ENCODE results near the gene MACROD2. TPM values are rescaled to one million over a fixed set of nuclear protein-coding genes. Genes with fewer than 3 reads are reported as not detected.

MACROD2 gene
- total RNA-seq, 4 donors from 2014 or later, result 10.0 to 24.0 (median 17.0) TPM

GRCh38 chr20:15445056-15445840 is 1449.9 kb downstream of the MACROD2 start:
- TF ChIP-seq POLR2A (IDR thresholded peaks at IDR 0.05) (no peak), CTCF (IDR thresholded peaks at IDR 0.05) (no peak)
- DNase-seq (ENCODE audit: low spot score in 2 of 2), result no peak
- 71 to 73% methylated on average over 5 of the region's 5 CpGs for WGBS, 2 donors
- no peak overlapping the region for H3K4me3 ChIP-seq (ENCODE audit: low read depth, poor library complexity, severe bottlenecking)
- intact Hi-C loops (cut with DNase I; ENCODE audit: low total_unique reads), result no loop called here

GRCh38 chr20:15446373-15446772 is 1451.1 kb downstream of the MACROD2 start:
- intact Hi-C loops (cut with DNase I; ENCODE audit: low total_unique reads), result no loop called here
- TF ChIP-seq CTCF (IDR thresholded peaks at IDR 0.05) (no peak), POLR2A (IDR thresholded peaks at IDR 0.05) (no peak)
- WGBS, 2 donors, result 40 to 55% methylated on average over 9 of the region's 9 CpGs

DNA sequence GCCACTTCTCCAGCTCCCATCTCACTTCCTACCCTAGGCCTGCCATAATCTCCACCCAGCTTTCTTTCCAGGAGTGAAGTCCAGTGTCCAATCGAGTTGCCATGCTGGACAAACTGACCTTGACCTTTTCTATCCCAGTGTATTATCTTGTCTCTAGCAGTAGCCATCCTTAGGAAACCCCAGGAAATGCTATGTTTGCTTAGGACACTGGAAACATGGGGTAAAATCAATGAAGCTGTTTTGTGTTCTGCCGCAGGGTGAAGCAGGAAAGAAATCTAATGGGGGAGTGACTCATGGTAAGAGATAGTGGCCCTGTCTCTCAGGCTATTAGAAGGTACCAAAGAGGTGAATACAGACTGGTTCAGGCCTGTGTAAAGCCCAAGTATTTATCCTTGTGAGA is 1452.2 kb downstream of the MACROD2 start:
- TF ChIP-seq CTCF (IDR thresholded peaks at IDR 0.05) (no peak), POLR2A (IDR thresholded peaks at IDR 0.05) (no peak)
- no peak for DNase-seq (ENCODE audit: low spot score in 2 of 2)
- WGBS, 2 donors, result 88 to 94% methylated on average over 2 of the region's 2 CpGs
- no peak overlapping the region for H3K4me3 ChIP-seq (ENCODE audit: low read depth, poor library complexity, severe bottlenecking)
- intact Hi-C loops (cut with DNase I; ENCODE audit: low total_unique reads), result no loop called here

More at GRCh38 chr20:15446373-15446772, 1451.1 kb downstream of the MACROD2 start:
- no peak overlapping the region for H3K4me3 ChIP-seq (ENCODE audit: low read depth, poor library complexity, severe bottlenecking)
- DNase-seq (ENCODE audit: low spot score in 2 of 2), result no peak

DNA sequence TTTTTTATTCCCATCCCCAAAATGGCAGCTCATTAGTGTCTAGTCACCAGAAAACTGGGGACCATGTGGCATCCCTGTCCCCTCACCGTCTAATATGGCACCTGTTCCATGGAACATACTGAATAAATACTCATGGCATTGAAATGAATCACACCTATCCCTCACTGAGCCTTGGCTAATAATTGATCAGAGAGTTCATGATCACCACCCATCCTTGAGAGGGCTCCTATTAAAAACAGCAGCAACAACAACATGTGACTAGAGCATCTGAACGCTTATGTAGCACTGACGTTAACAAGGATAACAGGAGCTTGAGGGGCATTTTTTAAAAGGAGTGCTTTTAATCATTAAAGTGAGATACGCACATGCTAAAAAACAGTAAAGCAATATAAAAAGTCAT is 1453.7 kb downstream of the MACROD2 start:
- WGBS, 2 donors, result 95 to 96% methylated on average over 4 of the region's 4 CpGs
- TF ChIP-seq POLR2A (IDR thresholded peaks at IDR 0.05) (no peak), CTCF (IDR thresholded peaks at IDR 0.05) (no peak)
- DNase-seq (ENCODE audit: low spot score in 2 of 2), result no peak
- intact Hi-C loops (cut with DNase I; ENCODE audit: low total_unique reads), result no loop called here
- no peak overlapping the region for H3K4me3 ChIP-seq (ENCODE audit: low read depth, poor library complexity, severe bottlenecking)

GRCh38 chr20:15451241-15451640 is 1455.9 kb downstream of the MACROD2 start:
- TF ChIP-seq CTCF (IDR thresholded peaks at IDR 0.05) (no peak), POLR2A (IDR thresholded peaks at IDR 0.05) (no peak)
- WGBS, 2 donors, result 78 to 79% methylated on average over 2 of the region's 2 CpGs
- intact Hi-C loops (cut with DNase I; ENCODE audit: low total_unique reads), result no loop called here

DNA sequence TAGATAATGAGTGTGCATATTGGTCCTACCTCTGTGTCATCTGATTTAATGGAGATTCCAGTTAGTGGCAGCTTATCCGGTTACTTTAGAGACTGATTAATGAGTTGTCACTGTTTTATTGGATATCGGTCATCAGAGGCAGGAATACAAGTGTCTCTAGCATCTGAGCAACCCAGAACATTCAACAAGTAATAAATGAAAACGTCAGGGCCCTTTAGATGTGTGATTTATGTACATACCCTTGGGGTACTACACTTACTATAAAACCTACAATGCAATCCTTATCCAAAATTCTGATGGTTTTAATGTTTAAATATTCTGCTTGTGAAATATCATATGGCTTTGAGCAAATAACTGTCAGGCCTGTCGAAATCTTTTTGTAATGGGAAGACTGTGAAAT is 1460.0 kb downstream of the MACROD2 start:
- TF ChIP-seq POLR2A (IDR thresholded peaks at IDR 0.05) (no peak), CTCF (IDR thresholded peaks at IDR 0.05) (no peak)
- no peak overlapping the region for H3K4me3 ChIP-seq (ENCODE audit: low read depth, poor library complexity, severe bottlenecking)
- 32 to 38% methylated on average over 4 of the region's 4 CpGs for WGBS, 2 donors
- intact Hi-C loops (cut with DNase I; ENCODE audit: low total_unique reads), result no loop called here
- DNase-seq (ENCODE audit: low spot score in 2 of 2), result no peak

More at GRCh38 chr20:15451241-15451640, 1455.9 kb downstream of the MACROD2 start:
- no peak for DNase-seq (ENCODE audit: low spot score in 2 of 2)
- H3K4me3 ChIP-seq (ENCODE audit: low read depth, poor library complexity, severe bottlenecking), result no peak overlapping the region
